Suprapubic skin (tissue), 4 donors: ENCODE measurements around the gene C2CD4C.

Source experiments
- CTCF ChIP-seq, 2 donors: fragments of 200-600 bp in 1 of 2; fragments of 450-650 bp in 1 of 2; sonication (generic) in 1 of 2; IDR thresholded peaks; one replicate each; pipeline ENCODE4 v1.5.1; 2016 to 2019; ENCODE audit warnings: antibody characterized with exemption in 2 of 2, mild to moderate bottlenecking in 1 of 2, moderate library complexity in 1 of 2
- POLR2A ChIP-seq, 2 donors: fragments of 450-650 bp; IDR thresholded peaks; one replicate each; pipeline ENCODE4 v1.6.1; 2017; ENCODE audit warnings: antibody characterized with exemption in 2 of 2, mild to moderate bottlenecking in 2 of 2, moderate library complexity in 2 of 2
- POLR2AphosphoS5 ChIP-seq, 3 donors: sonication (generic); formaldehyde crosslinking; IDR thresholded peaks; one replicate each; pipeline ENCODE4 v1.6.1; 2017; ENCODE audit warnings: antibody characterized with exemption in 3 of 3

DNA sequence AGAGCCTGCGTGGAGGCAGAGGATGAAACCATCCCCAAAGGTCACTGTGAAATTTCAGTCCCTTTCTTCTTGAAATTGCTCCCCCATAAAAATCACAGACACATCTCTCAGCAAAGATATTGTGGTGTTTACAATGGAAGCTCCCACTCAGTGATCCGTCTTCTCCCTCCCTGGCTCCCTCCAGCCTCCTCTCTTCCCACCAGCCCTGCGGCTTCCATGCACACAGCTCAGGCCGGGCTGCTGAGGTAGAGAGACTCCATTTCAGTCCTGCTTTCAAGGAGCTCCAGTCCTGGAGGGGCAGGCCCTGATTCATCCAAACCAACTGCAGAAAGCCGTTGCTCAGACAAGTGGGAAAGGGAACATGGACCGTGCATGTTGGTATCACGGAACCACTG, 40.3 kb downstream of the C2CD4C start:
- TF ChIP-seq CTCF (IDR thresholded peaks at IDR 0.05) (no peak), POLR2AphosphoS5 (IDR thresholded peaks at IDR 0.05) (no peak), POLR2A (IDR thresholded peaks at IDR 0.05) (no peak)
